Epithelial cell of proximal tubule (primary cell): ENCODE results near the gene ASIC5. TPM values are rescaled to one million over a fixed set of nuclear protein-coding genes. Genes with fewer than 3 reads are reported as not detected.
"Not testable (repeated sequence)": the region's sequence is repeated elsewhere in the genome, so short reads cannot be mapped to it uniquely, and the experiment has no call there.

Experiments
- DNase-seq: peaks from one replicate; pipeline ENCODE4 v3.0.0-alpha.2; 2011; ENCODE audit warnings: low read depth
- H3K4me3 ChIP-seq: 2 replicates; pipeline ENCODE4 v1.5.1; 2011; ENCODE audit warnings: low read depth, mild to moderate bottlenecking, low read length
- CTCF ChIP-seq: conservative IDR thresholded peaks from 2 replicates; pipeline ENCODE4 v1.5.1; 2012; ENCODE audit warnings: low read depth, mild to moderate bottlenecking, low read length
- total RNA-seq: library from RNA; depleted of rRNA; stranded (reverse); fragments of >200 nt; gene quantifications from 2 replicates; pipeline ENCODE4 v1.2.3, GENCODE V29; 2015

ASIC5 gene
- total RNA-seq, 1 donor from 2014 or later, result not detected

DNA sequence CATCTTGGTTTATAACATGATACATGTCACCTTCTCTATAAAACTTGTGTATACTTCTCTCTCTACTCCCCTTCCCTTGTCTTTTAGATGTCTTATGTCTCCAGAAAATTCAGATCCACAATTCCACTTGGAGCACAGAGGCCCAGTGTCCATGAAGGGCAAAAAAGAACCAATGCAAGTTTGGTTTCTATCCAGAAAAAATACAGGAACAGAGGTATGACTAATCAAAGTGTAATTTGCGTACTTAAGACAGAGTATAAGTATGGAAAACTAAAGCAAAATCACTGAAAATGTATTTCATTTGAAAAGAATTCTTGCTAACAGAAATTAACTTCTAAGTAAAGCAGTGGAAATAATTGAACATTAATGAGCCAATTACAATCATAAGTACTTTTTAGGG is 61.1 kb downstream of the ASIC5 start:
- TF ChIP-seq CTCF, result no peak
- no peak for DNase-seq
- no peak overlapping the region for H3K4me3 ChIP-seq

DNA sequence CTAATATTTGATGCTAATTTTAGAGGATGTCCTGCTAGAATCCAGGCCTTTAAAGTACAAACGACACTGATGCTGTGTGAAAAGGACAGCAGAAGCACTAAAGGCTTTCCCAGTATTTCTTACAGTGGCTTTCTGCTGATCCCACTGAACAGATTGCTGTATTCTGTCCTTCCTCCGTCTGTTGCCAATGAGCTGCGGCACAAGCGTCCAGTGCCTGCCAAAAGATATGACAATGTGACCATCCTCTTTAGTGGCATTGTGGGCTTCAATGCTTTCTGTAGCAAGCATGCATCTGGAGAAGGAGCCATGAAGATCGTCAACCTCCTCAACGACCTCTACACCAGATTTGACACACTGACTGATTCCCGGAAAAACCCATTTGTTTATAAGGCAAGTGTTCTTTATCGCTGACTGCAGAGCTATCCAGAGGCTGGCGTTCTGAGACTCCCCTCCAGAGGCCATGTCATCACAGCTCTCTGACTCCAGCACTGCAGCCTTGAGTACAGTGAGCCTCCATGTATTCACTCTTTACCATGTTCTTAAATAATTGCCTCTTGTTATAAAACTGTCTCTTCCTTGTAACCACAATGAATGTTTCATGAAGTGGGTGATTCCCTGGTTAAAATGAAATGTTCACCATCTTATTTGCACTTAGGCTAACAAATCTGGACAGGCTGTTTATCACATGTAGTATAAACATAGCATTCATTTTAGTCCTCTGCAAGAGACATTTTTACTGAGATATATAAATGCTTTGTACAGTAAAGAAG is 63.7 kb downstream of the ASIC5 start:
- no peak for TF ChIP-seq CTCF
- DNase-seq, result no peak
- H3K4me3 ChIP-seq, result no peak overlapping the region

DNA sequence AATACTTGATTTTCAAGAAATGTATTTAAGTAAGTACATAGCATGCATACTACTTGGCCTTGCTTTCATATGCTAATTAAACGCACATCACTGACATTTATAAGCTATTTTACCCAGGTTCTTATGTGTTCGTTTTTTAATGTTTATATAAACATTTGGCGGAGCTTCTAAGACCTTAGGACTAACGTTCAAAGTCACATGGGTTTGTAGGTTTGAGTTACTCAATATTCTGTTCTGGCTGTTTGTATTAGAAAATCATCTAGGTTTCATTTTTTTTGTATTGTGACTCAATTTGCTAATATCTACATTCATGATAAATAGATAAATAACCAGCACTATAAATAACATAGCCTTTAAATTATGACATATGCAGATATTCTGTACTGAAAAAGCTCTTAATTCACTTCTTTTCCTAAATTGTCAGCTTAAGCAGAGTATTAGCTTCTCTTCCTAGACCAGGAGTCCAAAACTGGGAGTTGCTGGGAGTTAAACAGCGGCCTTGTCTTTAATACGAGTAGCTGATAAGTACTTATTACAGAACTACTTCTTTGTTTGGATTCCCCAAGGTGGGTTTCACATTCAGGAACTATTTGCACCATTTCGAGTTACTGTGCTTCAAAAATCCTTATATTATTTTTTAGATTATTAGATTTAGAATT is 65.3 kb downstream of the ASIC5 start:
- TF ChIP-seq CTCF, result no peak
- no peak for DNase-seq
- H3K4me3 ChIP-seq, result no peak overlapping the region

DNA sequence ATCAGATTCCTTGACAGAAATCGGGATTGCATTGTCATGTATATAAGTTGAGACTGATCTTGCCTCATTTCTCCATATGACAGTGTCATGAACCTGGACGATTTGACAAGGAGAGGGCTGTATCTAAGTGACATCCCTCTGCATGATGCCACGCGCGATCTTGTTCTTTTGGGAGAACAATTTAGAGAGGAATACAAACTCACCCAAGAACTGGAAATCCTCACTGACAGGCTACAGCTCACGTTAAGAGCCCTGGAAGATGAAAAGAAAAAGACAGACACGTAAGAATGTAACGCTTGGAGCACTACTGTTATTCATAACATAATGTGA is 66.3 kb downstream of the ASIC5 start:
- TF ChIP-seq CTCF, result no peak
- DNase-seq, result no peak
- no peak overlapping the region for H3K4me3 ChIP-seq

DNA sequence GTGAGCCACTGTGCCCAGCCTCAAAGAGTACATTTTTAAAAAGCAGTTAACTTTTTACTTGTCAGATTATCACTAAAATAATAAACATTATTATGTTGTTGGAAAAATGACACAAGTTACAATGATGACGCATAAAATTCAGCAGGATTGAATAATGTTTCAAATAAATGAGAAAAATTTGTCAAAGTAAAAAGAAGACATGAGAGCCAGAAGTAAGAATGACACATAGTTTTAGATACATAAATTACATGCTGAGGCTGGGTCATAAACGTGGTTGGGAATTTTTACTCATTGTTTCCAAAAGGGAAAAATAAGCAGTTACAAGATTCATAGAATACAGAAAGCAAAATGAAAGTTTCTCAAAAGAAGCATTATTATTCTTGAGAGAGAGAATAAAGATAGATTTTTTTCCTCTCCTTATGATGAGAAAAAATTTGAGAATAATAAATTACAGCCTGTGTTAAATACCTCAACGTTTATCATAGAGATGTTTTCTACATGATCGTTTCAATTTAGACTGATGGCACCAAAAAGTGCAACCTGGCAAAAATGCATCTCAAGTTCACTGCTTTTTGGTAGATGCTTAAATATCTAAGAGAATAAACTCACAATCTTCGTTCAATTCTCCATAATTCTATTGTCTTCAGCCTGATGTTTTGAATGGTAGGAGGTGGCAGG is 66.8 kb downstream of the ASIC5 start:
- no peak for DNase-seq
- TF ChIP-seq CTCF, result no peak
- no peak overlapping the region for H3K4me3 ChIP-seq

DNA sequence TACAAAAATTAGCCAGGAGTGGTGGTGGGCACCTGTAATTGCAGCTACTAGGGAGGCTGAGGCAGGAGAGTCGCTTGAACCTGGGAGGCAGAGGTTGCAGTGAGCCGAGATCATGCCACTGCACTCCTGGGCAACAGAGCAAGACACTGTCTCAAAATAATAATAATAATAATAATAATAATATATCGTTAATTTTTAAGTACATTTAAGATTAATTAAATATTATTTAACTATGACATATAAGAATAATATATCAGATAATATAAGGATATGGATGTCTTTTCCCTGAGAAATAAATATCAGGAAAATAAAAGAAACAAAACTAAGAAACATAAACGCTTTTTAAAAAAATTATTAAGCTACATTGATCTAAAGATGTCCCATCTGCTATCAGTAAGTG is 68.5 kb downstream of the ASIC5 start:
- DNase-seq, H3K4me3 ChIP-seq: not testable (repeated sequence)

- no peak overlapping the region for H3K4me3 ChIP-seq
- TF ChIP-seq CTCF, result peak; percentile 56
- no peak for DNase-seq
Observed at GRCh38 chr4:155795991-155796390, 70.1 kb downstream of the ASIC5 start.
